Measurements from ENCODE around the gene CAVIN2.
"Not testable (repeated sequence)": the region's sequence is repeated elsewhere in the genome, so short reads cannot be mapped to it uniquely, and the experiment has no call there.

Gene CAVIN2

GRCh38 chr2:191790737-191791136, 56.2 kb downstream of the CAVIN2 start:
- H3K4me2 ChIP-seq (ENCODE audit: low read length), result no peak overlapping the region
- H3K27me3 ChIP-seq (ENCODE audit: control insufficient read depth, low read length), result 0 out of 2 replicates have a peak, but pooled peaks cover 3% of the 10 kb centered on the region
- TF ChIP-seq EZH2phosphoT487 (IDR thresholded peaks at IDR 0.05; ENCODE audit: borderline replicate concordance, low read length), result no peak
- TF ChIP-seq, protein P1, sequence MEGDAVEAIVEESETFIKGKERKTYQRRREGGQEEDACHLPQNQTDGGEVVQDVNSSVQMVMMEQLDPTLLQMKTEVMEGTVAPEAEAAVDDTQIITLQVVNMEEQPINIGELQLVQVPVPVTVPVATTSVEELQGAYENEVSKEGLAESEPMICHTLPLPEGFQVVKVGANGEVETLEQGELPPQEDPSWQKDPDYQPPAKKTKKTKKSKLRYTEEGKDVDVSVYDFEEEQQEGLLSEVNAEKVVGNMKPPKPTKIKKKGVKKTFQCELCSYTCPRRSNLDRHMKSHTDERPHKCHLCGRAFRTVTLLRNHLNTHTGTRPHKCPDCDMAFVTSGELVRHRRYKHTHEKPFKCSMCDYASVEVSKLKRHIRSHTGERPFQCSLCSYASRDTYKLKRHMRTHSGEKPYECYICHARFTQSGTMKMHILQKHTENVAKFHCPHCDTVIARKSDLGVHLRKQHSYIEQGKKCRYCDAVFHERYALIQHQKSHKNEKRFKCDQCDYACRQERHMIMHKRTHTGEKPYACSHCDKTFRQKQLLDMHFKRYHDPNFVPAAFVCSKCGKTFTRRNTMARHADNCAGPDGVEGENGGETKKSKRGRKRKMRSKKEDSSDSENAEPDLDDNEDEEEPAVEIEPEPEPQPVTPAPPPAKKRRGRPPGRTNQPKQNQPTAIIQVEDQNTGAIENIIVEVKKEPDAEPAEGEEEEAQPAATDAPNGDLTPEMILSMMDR (IDR thresholded peaks at IDR 0.05; ENCODE audit: low read depth, low read length, poor library complexity, severe bottlenecking), result no peak
- no peaks in the 10 kb centered on the region for H3K9me2 ChIP-seq (replicated peaks; ENCODE audit: control insufficient read depth, low read length)
- no peaks in the 10 kb centered on the region for H3K36me3 ChIP-seq (ENCODE audit: control insufficient read depth, low read length)
- no peak overlapping the region for H3K4me3 ChIP-seq (ENCODE audit: low read length)
- no peaks in the 10 kb centered on the region for H3F3A ChIP-seq (ENCODE audit: control insufficient read depth, insufficient read depth)
- no peaks in the 10 kb centered on the region for H4K20me1 ChIP-seq (ENCODE audit: control insufficient read depth, insufficient read depth, low read depth, low read length)
- no peaks in the 10 kb centered on the region for H3K4me1 ChIP-seq (ENCODE audit: control insufficient read depth, low read length)
- no peaks in the 10 kb centered on the region for H3K79me2 ChIP-seq (ENCODE audit: control insufficient read depth, low read length)
- no peaks in the 10 kb centered on the region for H3K9me3 ChIP-seq (ENCODE audit: control insufficient read depth, insufficient read depth, low read length)
- H3K27ac ChIP-seq (ENCODE audit: low read depth, low read length), result no peak overlapping the region

DNA sequence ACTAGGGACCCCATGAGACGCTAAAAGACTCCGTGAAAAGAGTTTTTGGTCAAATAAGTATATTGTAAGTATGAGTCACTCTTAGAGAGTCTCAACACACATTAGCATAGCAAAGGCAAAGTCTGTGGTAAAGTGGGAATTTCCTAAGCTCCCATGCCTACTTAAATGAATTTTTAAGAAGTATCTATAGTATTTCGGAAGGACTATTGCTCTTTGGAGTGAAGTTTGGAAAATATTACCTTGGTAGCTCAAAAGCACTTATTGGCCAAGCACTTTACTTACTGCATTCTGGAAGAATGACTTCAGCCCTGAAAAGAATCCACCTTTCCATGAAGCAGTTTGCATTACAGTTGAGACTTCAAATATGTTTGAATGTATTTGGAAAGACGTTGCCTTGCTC, 57.1 kb downstream of the CAVIN2 start:
- no peaks in the 10 kb centered on the region for H3K9me2 ChIP-seq (replicated peaks; ENCODE audit: control insufficient read depth, low read length)
- no peaks in the 10 kb centered on the region for H3F3A ChIP-seq (ENCODE audit: control insufficient read depth, insufficient read depth)
- H3K4me1 ChIP-seq (ENCODE audit: control insufficient read depth, low read length), result no peaks in the 10 kb centered on the region
- no peaks in the 10 kb centered on the region for H4K20me1 ChIP-seq (ENCODE audit: control insufficient read depth, insufficient read depth, low read depth, low read length)
- H3K36me3 ChIP-seq (ENCODE audit: control insufficient read depth, low read length), result no peaks in the 10 kb centered on the region
- H3K4me2 ChIP-seq (ENCODE audit: low read length), result no peak overlapping the region
- TF ChIP-seq, protein P1 (IDR thresholded peaks at IDR 0.05; ENCODE audit: low read depth, low read length, poor library complexity, severe bottlenecking), result no peak
- TF ChIP-seq EZH2phosphoT487 (IDR thresholded peaks at IDR 0.05; ENCODE audit: borderline replicate concordance, low read length), result no peak
- no peaks in the 10 kb centered on the region for H3K79me2 ChIP-seq (ENCODE audit: control insufficient read depth, low read length)
- H3K27ac ChIP-seq (ENCODE audit: low read depth, low read length), result no peak overlapping the region
- no peaks in the 10 kb centered on the region for H3K9me3 ChIP-seq (ENCODE audit: control insufficient read depth, insufficient read depth, low read length)
- no peak overlapping the region for H3K4me3 ChIP-seq (ENCODE audit: low read length)
- 0 out of 2 replicates have a peak, but pooled peaks cover 3% of the 10 kb centered on the region for H3K27me3 ChIP-seq (ENCODE audit: control insufficient read depth, low read length)

DNA sequence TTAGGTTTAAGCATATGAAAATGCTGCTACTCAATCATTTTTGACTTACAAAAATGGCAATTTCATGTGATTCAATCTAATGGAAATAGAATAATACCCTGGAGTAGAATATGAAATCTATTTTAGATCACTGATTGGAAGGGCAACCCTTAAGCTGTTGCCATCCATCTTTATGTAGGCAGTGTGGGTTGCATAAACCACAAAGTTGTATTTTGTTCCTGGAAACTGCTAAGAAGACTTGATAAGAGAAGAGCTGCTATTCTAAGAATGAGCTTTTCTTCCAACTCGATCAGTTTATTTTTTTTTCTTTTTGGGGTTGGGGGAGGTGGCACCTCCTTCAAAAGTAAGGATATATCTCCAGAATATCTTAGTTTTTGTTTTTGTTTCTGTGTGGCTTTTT, 60.2 kb downstream of the CAVIN2 start:
- Histone ChIP-seq H3K27me3 (ENCODE audit: control insufficient read depth, low read length) (0 out of 2 replicates have a peak, but pooled peaks cover 3% of the 10 kb centered on the region), H4K20me1 (ENCODE audit: control insufficient read depth, insufficient read depth, low read depth, low read length) (no peaks in the 10 kb centered on the region), H3K4me3 (ENCODE audit: low read length) (no peak overlapping the region), H3K4me2 (ENCODE audit: low read length) (no peak overlapping the region), H3K4me1 (ENCODE audit: control insufficient read depth, low read length) (no peaks in the 10 kb centered on the region), H3K9me2 (replicated peaks; ENCODE audit: control insufficient read depth, low read length) (no peaks in the 10 kb centered on the region), H3K36me3 (ENCODE audit: control insufficient read depth, low read length) (no peaks in the 10 kb centered on the region), H3K79me2 (ENCODE audit: control insufficient read depth, low read length) (no peaks in the 10 kb centered on the region), H3K9me3 (ENCODE audit: control insufficient read depth, insufficient read depth, low read length) (no peaks in the 10 kb centered on the region), H3F3A (ENCODE audit: control insufficient read depth, insufficient read depth) (no peaks in the 10 kb centered on the region), H3K27ac (ENCODE audit: low read depth, low read length) (no peak overlapping the region)
- TF ChIP-seq, protein P1 (IDR thresholded peaks at IDR 0.05; ENCODE audit: low read depth, low read length, poor library complexity, severe bottlenecking), result no peak
- TF ChIP-seq EZH2phosphoT487 (IDR thresholded peaks at IDR 0.05; ENCODE audit: borderline replicate concordance, low read length), result no peak

DNA sequence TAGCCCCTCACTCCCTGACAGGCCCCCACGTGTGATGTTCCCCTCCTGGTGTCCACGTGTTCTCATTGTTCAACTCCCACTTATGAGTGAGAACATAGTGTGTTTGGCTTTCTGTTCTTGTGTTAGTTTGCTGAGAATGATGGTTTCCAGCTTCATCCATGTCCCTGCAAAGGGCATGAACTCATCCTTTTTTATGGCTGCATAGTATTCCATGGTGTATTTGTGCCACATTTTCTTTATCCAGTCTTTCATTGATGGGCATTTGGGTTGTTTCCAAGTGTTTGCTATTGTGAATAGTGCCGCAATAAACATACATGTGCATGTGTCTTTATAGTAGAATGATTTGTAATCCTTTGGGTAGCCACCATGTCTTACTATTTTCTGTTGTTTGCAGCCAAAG, 61.2 kb downstream of the CAVIN2 start:
- not testable (repeated sequence) for H3K4me3 ChIP-seq (ENCODE audit: low read length); H3K79me2 ChIP-seq (ENCODE audit: control insufficient read depth, low read length); H3K27me3 ChIP-seq (ENCODE audit: control insufficient read depth, low read length); H3K4me1 ChIP-seq (ENCODE audit: control insufficient read depth, low read length); H3F3A ChIP-seq (ENCODE audit: control insufficient read depth, insufficient read depth); H3K4me2 ChIP-seq (ENCODE audit: low read length); H3K9me2 ChIP-seq (replicated peaks; ENCODE audit: control insufficient read depth, low read length); H3K9me3 ChIP-seq (ENCODE audit: control insufficient read depth, insufficient read depth, low read length); H4K20me1 ChIP-seq (ENCODE audit: control insufficient read depth, insufficient read depth, low read depth, low read length); H3K27ac ChIP-seq (ENCODE audit: low read depth, low read length); H3K36me3 ChIP-seq (ENCODE audit: control insufficient read depth, low read length)
